Renal cortical epithelial cell (primary cell): Measurements from ENCODE around the gene PIK3CD. TPM values are rescaled to one million over a fixed set of nuclear protein-coding genes. Genes with fewer than 3 reads are reported as not detected.
"Not testable (repeated sequence)": the region's sequence is repeated elsewhere in the genome, so short reads cannot be mapped to it uniquely, and the experiment has no call there.

Source experiments
- DNase-seq: peaks from one replicate; pipeline ENCODE4 v3.0.0-alpha.2; 2011; ENCODE audit warnings: low read depth
- total RNA-seq: library from RNA; depleted of rRNA; stranded (reverse); fragments of >200 nt; gene quantifications from 2 replicates; pipeline ENCODE4 v1.2.3, GENCODE V29; 2014

The PIK3CD gene
- total RNA-seq, 1 donor from 2014 or later: 29.5 TPM

- DNase-seq: no peak
These were observed 37.6 kb downstream of the PIK3CD start for GRCh38 chr1:9689011-9689706.

GRCh38 chr1:9689971-9690381, 38.4 kb downstream of the PIK3CD start:
- DNase-seq: no peak

GRCh38 chr1:9690440-9691107, 39.0 kb downstream of the PIK3CD start:
- no peak for DNase-seq

GRCh38 chr1:9691108-9691445, 39.5 kb downstream of the PIK3CD start:
- DNase-seq: peak; percentile 92

- no peak for DNase-seq
These were observed 40.2 kb downstream of the PIK3CD start for GRCh38 chr1:9691691-9692090.

GRCh38 chr1:9696793-9697192, 45.3 kb downstream of the PIK3CD start:
- no peak for DNase-seq

GRCh38 chr1:9699361-9699760, 47.8 kb downstream of the PIK3CD start:
- DNase-seq: peak; percentile 42

- peak; percentile 89 for DNase-seq
These were observed 48.8 kb downstream of the PIK3CD start for GRCh38 chr1:9700340-9700739.

GRCh38 chr1:9701665-9702064, 50.1 kb downstream of the PIK3CD start:
- DNase-seq: no peak

GRCh38 chr1:9703165-9703509, 51.6 kb downstream of the PIK3CD start:
- DNase-seq: no peak

- no peak for DNase-seq
These were observed 52.1 kb downstream of the PIK3CD start for GRCh38 chr1:9703681-9704080.

GRCh38 chr1:9705337-9706093, 54.0 kb downstream of the PIK3CD start:
- peak; percentile 87 for DNase-seq

- no peak for DNase-seq
These were observed 54.6 kb downstream of the PIK3CD start for GRCh38 chr1:9706178-9706577.

GRCh38 chr1:9710037-9710436, 58.5 kb downstream of the PIK3CD start:
- no peak for DNase-seq

- no peak for DNase-seq
These were observed 60.0 kb downstream of the PIK3CD start for GRCh38 chr1:9711466-9712020.

GRCh38 chr1:9712767-9713166, 61.2 kb downstream of the PIK3CD start:
- not testable (repeated sequence) for DNase-seq

GRCh38 chr1:9714257-9714718, 62.8 kb downstream of the PIK3CD start:
- DNase-seq: no peak

GRCh38 chr1:9715536-9716226, 64.2 kb downstream of the PIK3CD start:
- DNase-seq: no peak

GRCh38 chr1:9716404-9717192, 65.1 kb downstream of the PIK3CD start:
- no peak for DNase-seq

- peak; percentile 80 for DNase-seq
These were observed 65.9 kb downstream of the PIK3CD start for GRCh38 chr1:9717193-9718005.
